ENCODE measurements around the gene ASCC1.

Gene ASCC1

GRCh38 chr10:72146559-72147323, 69.3 kb downstream of the ASCC1 start:
- no peak for TF ChIP-seq CTCF (IDR thresholded peaks at IDR 0.05; ENCODE audit: insufficient read depth, low read length, poor library complexity, severe bottlenecking)
- Histone ChIP-seq H3K4me3 (replicated peaks; ENCODE audit: low read depth, low read length) (no peak overlapping the region), H3K27me3 (replicated peaks; ENCODE audit: control insufficient read depth, insufficient read depth, low read length) (no peaks in the 10 kb centered on the region), H3K36me3 (ENCODE audit: control insufficient read depth, insufficient read depth, low read length) (no peaks in the 10 kb centered on the region)
- no peak for DNase-seq (ENCODE audit: extremely low read depth, insufficient read length)

GRCh38 chr10:72146071-72146470, 70.0 kb downstream of the ASCC1 start:
- Histone ChIP-seq H3K36me3 (ENCODE audit: control insufficient read depth, insufficient read depth, low read length) (no peaks in the 10 kb centered on the region), H3K4me3 (replicated peaks; ENCODE audit: low read depth, low read length) (no peak overlapping the region), H3K27me3 (replicated peaks; ENCODE audit: control insufficient read depth, insufficient read depth, low read length) (no peaks in the 10 kb centered on the region)
- TF ChIP-seq CTCF (IDR thresholded peaks at IDR 0.05; ENCODE audit: insufficient read depth, low read length, poor library complexity, severe bottlenecking) = no peak
- DNase-seq (ENCODE audit: extremely low read depth, insufficient read length) = no peak

- H3K27me3 ChIP-seq (replicated peaks; ENCODE audit: control insufficient read depth, insufficient read depth, low read length) = no peaks in the 10 kb centered on the region
- no peak for DNase-seq (ENCODE audit: extremely low read depth, insufficient read length)
- no peaks in the 10 kb centered on the region for H3K36me3 ChIP-seq (ENCODE audit: control insufficient read depth, insufficient read depth, low read length)
- no peak for TF ChIP-seq CTCF (IDR thresholded peaks at IDR 0.05; ENCODE audit: insufficient read depth, low read length, poor library complexity, severe bottlenecking)
- H3K4me3 ChIP-seq (replicated peaks; ENCODE audit: low read depth, low read length) = no peak overlapping the region
Observed at GRCh38 chr10:72145657-72146056, 70.4 kb downstream of the ASCC1 start.

- Histone ChIP-seq H3K4me3 (replicated peaks; ENCODE audit: low read depth, low read length) (no peak overlapping the region), H3K36me3 (ENCODE audit: control insufficient read depth, insufficient read depth, low read length) (no peaks in the 10 kb centered on the region; the same call in 1 of the 2 replicates), H3K27me3 (replicated peaks; ENCODE audit: control insufficient read depth, insufficient read depth, low read length) (no peaks in the 10 kb centered on the region)
- no peak for TF ChIP-seq CTCF (IDR thresholded peaks at IDR 0.05; ENCODE audit: insufficient read depth, low read length, poor library complexity, severe bottlenecking)
- DNase-seq (ENCODE audit: extremely low read depth, insufficient read length) = no peak
Observed at GRCh38 chr10:72140850-72141249, 75.2 kb downstream of the ASCC1 start.

GRCh38 chr10:72140174-72140573, 75.9 kb downstream of the ASCC1 start:
- no peaks in the 10 kb centered on the region for H3K27me3 ChIP-seq (replicated peaks; ENCODE audit: control insufficient read depth, insufficient read depth, low read length)
- no peak overlapping the region for H3K4me3 ChIP-seq (replicated peaks; ENCODE audit: low read depth, low read length)
- no peak for TF ChIP-seq CTCF (IDR thresholded peaks at IDR 0.05; ENCODE audit: insufficient read depth, low read length, poor library complexity, severe bottlenecking)
- H3K36me3 ChIP-seq (ENCODE audit: control insufficient read depth, insufficient read depth, low read length) = no peaks in the 10 kb centered on the region; the same call in 1 of the 2 replicates
- no peak for DNase-seq (ENCODE audit: extremely low read depth, insufficient read length)
